Measurements from ENCODE around the gene PATL1.
"Not testable (repeated sequence)": the region's sequence is repeated elsewhere in the genome, so short reads cannot be mapped to it uniquely, and the experiment has no call there.

- not testable (repeated sequence) for TF ChIP-seq CTCF (IDR thresholded peaks at IDR 0.05; ENCODE audit: low read depth, low read length); POLR2A (IDR thresholded peaks at IDR 0.05; ENCODE audit: extremely low read depth, insufficient read length)
Observed at GRCh38 chr11:59703515-59703914, 34.7 kb upstream of the PATL1 start.
